PFSK-1 (cell line): ENCODE results near the gene NOL4L.

Source experiments
- FOXP2 ChIP-seq: optimal IDR thresholded peaks from 2 replicates; pipeline ENCODE3; 2011; ENCODE audit warnings: borderline replicate concordance, control low read depth, inconsistent platforms; ENCODE audit not compliant: insufficient read depth; ENCODE audit errors: extremely low read length, extremely low read depth
- POLR2AphosphoS5 ChIP-seq: IDR thresholded peaks from 2 replicates; pipeline ENCODE4 v1.6.1; 2012; ENCODE audit warnings: low read depth, mild to moderate bottlenecking, control low read depth, low read length, moderate library complexity
- SIN3A ChIP-seq: IDR thresholded peaks from 2 replicates; pipeline ENCODE4 v1.6.1; 2012; ENCODE audit warnings: mild to moderate bottlenecking, low read length, moderate library complexity, borderline replicate concordance; ENCODE audit not compliant: insufficient read depth
- TAF1 ChIP-seq: IDR thresholded peaks from 2 replicates; pipeline ENCODE4 v1.6.1; 2012; ENCODE audit warnings: low read length, control low read depth, borderline replicate concordance; ENCODE audit not compliant: insufficient read depth
- TF ChIP-seq, protein P1 (sequence below), 2 experiments: IDR thresholded peaks; 2 replicates each; pipeline versions ENCODE4 v1.6.1 to v1.8.0; 2011 to 2012; ENCODE audit warnings: low read depth in 2 of 2, low read length in 2 of 2, control low read depth in 1 of 2, inconsistent platforms in 1 of 2, mild to moderate bottlenecking in 1 of 2, moderate library complexity in 1 of 2; ENCODE audit not compliant: insufficient read depth in 1 of 2

Gene NOL4L

GRCh38 chr20:32566379-32567374 is 18.5 kb downstream of the NOL4L start:
- no peak for TF ChIP-seq SIN3A
- no peak for TF ChIP-seq FOXP2
- TF ChIP-seq, protein P1, sequence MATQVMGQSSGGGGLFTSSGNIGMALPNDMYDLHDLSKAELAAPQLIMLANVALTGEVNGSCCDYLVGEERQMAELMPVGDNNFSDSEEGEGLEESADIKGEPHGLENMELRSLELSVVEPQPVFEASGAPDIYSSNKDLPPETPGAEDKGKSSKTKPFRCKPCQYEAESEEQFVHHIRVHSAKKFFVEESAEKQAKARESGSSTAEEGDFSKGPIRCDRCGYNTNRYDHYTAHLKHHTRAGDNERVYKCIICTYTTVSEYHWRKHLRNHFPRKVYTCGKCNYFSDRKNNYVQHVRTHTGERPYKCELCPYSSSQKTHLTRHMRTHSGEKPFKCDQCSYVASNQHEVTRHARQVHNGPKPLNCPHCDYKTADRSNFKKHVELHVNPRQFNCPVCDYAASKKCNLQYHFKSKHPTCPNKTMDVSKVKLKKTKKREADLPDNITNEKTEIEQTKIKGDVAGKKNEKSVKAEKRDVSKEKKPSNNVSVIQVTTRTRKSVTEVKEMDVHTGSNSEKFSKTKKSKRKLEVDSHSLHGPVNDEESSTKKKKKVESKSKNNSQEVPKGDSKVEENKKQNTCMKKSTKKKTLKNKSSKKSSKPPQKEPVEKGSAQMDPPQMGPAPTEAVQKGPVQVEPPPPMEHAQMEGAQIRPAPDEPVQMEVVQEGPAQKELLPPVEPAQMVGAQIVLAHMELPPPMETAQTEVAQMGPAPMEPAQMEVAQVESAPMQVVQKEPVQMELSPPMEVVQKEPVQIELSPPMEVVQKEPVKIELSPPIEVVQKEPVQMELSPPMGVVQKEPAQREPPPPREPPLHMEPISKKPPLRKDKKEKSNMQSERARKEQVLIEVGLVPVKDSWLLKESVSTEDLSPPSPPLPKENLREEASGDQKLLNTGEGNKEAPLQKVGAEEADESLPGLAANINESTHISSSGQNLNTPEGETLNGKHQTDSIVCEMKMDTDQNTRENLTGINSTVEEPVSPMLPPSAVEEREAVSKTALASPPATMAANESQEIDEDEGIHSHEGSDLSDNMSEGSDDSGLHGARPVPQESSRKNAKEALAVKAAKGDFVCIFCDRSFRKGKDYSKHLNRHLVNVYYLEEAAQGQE (IDR thresholded peaks at IDR 0.05; ENCODE audit: insufficient read depth in 1 of 2, low read depth in 2 of 2, low read length in 2 of 2) = no peak
- TF ChIP-seq TAF1 = no peak
- TF ChIP-seq POLR2AphosphoS5 = no peak

DNA sequence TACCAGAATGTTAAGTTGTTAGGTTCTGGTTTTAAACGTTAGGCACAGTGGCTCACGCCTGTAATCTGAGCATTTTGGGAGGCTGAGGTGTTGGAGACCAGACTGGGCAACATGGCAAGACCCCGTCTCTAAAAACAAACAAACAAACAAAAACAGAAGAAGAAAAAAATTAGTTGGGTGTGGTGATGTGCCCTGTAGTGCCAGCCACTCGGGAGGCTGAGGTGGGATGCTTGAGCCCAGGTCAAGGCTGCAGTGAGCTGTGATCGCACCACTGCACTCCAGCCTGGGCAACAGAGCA is 19.4 kb downstream of the NOL4L start:
- TF ChIP-seq SIN3A (no peak), POLR2AphosphoS5 (no peak), TAF1 (no peak), FOXP2 (no peak)
- TF ChIP-seq, protein P1 (IDR thresholded peaks at IDR 0.05; ENCODE audit: insufficient read depth in 1 of 2, low read depth in 2 of 2, low read length in 2 of 2) = no peak

- TF ChIP-seq FOXP2 (peak; percentile 53), POLR2AphosphoS5 (peak; percentile 73), TAF1 (peak; percentile 49; the same call in 1 of the 2 replicates)
- TF ChIP-seq, protein P1 (IDR thresholded peaks at IDR 0.05; ENCODE audit: insufficient read depth in 1 of 2, low read depth in 2 of 2, low read length in 2 of 2) = no peak
Measured at GRCh38 chr20:32564921-32565734, 20.0 kb downstream of the NOL4L start.

DNA sequence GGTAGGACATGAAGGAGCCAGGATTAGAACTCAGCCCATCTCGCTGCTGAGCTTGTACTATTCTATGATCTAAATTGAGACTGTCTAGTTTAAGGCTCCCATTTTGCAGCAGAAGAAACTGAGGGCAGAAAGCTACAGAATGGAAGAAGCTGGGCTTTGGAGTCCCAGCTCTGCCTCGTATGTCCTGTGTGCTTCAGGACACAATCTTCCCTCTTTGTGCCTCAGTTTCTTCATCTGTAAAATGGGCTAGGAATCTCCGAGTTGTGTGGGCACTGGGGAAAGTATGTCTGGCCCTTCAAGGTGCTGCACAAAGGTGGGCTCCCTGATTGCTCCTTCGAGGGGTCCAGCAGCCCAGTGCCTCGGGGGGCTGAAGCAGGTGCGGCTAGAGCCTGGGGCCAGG is 20.7 kb downstream of the NOL4L start:
- TF ChIP-seq SIN3A (no peak), POLR2AphosphoS5 (no peak), FOXP2 (no peak), TAF1 (no peak)
- TF ChIP-seq, protein P1 (IDR thresholded peaks at IDR 0.05; ENCODE audit: insufficient read depth in 1 of 2, low read depth in 2 of 2, low read length in 2 of 2) = no peak
